SIG-M5 treated with dmso at 0.1 percent for 504 hours (cell line): ENCODE measurements around the gene CENPX.

Experiments used
- DNase-seq: peaks from one replicate; lab custom pipeline; 2025; ENCODE audit not compliant: unreplicated experiment; lab: John Stamatoyannopoulos, UW

CENPX gene

DNA sequence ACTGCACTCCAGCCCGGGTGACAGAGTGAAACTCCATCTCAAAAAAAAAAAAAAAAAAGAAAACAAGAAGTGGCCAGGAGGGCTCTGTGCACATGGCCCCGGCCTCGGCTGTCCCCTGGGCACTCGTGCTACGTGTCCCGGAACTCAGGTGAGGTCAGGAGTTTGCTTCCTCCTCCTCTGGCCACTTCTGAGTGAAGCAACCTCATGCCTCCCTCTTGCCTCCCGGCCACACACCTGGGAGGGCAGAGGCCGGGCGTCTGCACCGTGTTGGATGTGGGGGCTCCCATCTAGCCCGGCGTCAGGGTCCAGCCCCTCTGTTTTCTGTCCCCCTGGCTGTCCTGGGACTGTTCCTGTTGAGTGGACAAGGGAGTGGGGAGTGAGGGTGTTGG, 23.1 kb downstream of the CENPX start:
- no peak for DNase-seq

DNA sequence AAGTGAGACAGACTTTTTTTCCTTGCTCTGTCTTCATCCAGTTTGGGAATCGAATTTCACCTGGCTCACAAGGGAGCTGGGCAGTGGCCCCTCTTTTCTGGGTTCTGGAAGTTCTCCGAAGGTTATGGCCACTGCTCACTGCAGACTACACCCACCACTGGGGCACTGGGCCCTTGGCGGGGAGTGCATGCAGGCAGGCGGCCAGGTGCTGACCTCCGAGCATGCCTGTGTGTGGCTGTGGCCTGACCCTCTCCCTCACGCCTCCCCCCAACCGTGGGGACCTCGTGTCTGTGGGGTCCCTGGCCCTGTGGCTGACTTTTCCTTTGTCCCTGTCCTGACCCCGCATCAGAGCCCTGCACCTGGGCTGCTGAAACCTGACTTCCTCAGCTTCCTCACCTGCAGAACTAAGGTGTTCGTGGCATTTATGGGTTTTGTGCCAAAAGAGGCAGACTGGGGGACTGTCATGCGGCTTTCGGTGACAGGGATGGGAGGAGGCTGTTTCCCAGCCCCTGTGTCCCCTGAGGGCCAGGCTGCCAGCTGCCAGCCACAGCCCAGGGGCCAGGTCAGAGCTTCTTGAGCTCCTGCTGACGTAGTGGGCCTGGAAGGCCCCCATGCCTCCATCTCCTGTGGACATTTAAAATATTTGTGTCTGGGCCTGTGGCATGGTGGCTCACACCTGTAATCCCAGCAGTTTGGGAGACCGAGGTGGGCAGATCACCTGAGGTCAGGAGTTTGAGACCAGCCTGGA, 23.8 kb downstream of the CENPX start:
- no peak for DNase-seq

DNA sequence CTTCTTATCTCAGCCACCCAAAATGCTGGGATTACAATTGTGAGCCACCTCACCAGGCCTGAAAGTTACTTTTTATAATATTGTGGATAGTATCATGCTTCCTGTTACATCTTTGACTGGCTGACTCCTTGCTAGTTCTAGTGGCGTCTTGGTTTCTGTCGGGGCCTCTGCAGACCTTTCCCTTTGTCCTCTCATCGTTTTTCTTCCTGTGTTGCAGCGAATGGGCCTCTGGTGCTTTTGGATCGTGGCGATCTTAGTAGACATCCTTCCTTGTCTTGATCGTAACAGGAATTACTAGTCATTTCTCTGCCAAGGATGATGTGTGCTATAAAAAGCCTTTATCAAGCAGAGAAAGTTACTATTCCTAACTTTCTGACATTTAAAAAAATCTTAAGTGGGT, 24.5 kb downstream of the CENPX start:
- DNase-seq = no peak

DNA sequence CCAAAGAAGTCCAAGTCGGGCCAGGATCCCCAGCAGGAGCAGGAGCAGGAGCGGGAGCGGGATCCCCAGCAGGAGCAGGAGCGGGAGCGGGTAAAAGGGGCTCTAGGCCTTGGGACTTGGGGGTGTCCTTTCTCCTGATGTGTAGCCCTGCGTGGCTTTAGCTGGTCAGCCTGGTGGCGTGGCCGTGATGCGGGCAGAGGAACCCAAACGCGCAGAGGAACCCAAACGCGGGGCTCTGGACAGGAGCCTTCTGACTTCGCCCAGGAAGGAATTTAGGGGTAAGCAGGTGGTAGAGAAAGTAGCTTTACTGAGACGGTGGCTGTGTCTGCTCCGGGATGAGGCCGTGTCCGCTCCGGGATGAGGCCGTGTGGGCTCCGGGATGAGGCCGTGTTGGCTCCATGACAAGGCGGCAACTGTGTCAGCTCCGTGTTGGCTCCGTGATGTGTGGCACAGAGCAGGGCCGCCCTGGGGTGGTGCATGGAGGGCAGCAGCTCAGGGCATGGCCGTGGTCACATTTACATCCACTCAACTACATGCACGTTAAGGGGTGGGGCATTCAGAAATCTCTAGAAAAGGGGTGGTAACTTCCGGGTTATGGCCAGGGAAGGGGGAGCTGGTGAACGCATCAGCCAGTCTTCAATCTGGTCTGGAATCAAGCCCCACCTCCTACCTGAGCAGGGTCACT, 25.8 kb downstream of the CENPX start:
- no peak for DNase-seq

DNA sequence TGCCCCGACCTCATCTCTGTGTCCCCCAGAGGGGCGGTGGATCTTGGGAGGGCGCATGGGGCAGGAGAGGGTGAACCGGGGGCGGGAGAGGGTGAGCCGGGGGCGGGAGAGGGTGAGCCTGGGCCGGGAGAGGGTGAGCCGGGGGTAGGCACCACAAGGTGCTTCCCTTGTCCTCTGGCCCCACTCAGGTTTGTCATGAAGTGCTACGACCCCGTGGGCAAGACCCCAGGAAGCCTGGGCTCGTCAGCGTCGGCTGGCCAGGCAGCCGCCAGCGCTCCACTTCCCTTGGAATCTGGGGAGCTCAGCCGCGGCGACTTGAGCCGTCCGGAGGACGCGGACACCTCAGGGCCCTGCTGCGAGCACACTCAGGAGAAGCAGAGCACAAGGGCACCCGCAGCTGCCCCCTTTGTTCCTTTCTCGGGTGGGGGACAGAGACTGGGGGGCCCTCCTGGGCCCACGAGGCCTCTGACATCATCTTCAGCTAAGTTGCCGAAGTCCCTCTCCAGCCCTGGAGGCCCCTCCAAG, 26.4 kb downstream of the CENPX start:
- no peak for DNase-seq

DNA sequence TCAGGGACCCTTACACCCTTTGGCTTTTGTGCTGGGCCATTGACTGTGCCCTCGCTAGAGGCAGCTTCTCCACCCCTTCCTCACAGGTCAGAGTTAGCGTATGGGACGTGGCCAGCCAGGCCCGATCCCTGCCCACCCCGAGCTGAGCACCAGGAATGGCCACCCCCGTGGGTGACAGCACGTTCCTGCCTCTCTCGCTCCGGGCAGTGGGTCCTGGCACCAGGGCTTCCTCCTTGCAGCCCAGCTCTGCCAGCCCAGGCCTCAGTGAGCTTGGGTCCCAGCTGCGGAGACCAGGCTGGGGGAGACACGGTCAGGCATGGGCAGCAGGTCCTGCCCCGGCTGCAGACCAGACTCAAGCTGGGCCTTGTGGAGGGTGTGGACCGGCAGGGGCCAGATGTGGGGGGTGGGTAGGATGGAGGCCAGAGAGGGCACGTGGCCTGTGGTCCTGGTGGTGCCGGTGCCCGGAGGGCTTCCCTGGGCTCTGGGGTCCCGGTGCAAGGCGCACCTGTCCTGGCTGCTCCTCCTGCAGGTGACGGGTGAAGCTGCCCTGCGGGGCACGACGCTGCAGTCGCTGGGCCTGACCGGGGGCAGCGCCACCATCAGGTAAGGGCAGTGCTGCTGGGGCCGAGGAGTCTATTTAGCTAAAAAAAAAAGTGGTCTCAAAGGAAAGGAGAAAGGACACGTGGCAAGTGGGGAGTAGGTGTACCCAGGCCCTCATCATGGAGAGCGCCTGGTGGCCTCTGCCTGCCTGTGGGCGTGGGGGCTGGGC, 27.0 kb downstream of the CENPX start:
- DNase-seq = no peak

DNA sequence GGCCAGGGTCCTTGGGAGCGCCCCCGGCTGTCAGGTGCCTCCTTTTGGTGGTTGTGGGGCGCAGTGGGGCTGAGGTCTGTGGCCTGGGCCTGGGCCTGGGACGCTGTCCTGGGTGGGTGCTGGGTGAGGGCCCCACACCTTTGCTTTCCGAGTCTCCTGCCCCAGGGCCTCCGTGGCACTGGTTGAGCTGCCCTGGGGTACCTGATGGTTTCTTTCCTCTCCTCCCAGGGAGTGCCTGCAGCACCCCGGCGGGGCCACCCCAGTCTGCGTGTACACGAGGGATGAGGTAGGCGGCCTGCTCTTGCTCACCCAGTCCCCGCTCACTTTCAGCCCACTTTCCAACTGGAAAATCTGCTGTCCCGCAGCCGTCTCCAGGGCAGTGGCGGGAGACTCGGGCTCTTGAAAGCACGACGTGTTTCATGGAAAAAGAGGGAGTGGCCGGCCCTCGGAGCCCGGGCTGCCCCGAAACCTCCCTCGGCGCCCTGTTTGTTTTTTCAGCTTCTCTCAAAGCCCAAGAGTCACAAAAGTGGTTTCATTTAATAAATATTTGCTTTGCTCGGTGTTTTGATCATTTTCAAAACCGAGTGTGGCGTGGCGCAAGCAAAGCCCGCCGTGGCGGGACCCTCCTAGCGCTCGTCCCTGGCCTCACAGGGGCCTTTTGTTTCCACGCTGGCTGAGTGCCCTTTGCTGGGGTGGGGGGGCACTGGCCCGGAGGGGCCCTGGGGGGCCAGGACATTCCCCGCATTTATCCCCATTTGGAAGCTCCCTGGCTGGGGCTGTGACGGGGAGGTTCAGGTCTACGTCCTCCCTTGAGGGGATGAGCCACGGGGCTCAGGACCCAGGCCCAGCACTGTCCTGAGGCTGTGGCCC, 27.9 kb downstream of the CENPX start:
- no peak for DNase-seq

DNA sequence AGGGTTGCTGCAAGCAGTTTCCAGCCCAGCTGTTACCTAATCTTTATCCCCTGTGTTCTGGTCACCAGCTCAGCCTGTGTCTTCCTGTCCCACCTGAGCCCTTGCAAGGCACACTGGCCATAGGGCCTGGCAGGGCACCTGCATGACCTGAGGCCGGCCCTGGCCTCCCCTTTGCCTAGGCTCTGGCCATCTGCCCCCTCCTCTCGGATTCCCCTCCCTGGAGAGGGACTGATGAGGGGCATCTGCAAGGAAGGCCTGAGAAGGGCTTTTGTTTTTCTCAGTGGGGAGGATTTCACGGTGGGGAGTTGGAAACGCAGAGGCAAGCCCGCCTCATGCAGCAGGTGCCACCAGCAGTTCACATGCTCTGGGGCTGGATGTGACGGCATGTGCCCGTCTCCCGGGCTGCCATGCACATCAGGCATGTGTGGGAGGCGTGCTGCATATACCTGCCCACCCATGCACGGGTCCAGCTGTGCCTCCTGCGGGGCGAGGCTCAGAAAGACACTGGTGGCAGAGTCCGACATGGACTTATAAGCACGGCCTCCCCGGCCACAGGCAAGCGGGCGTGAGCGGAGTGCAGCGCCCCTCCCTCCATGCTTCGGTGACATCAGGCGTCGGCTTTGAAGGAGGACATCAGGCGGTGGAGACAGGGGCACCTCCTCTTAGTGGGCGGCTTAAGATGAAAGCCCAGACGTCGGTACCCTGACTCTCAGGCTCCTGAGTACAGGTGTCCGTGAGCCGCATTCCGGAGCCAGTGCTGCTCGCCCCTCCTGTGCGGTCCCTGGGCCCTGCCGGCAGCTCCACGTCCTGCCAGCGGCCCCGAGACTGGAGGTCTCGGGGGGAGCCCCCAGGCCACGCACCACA, 28.7 kb downstream of the CENPX start:
- no peak for DNase-seq

DNA sequence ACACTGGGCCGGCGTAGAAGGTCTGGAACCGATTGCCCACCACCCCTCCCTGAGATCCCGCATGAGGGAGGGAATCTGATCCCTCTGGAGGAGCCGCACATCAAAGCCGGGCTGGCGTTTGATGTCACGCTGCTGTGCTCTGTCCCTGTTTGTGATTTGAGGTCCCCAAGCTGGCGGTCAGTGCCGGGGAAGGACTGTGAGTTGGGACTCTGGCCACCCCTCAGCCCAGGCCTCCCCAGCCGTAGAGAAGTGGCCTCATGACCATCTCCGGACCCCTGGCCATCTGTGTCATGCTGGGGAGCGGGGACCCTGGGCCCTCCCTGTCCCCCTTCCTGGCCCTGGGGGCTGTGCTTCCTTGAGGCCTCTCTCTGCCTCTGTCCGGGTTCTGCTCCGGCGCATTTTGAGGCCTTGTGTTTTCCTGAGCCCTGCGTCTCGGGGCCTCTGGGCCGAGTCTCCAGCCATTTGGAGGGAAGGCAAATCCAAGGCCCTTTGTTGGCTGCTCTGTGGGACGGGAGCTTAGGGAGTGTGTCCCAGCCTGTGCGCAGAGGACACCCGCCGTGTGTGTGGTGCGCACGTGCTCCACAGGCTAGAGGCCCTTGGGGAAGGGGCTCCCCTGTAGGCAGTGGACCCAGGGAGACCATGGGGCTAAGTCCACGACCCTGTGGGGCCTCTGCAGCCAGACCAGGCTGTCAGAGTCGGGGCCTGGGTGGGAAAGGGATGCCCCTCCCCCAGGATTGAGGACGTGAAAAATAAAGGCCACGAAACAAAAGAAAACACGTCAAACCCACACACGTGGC, 30.2 kb downstream of the CENPX start:
- no peak for DNase-seq

DNA sequence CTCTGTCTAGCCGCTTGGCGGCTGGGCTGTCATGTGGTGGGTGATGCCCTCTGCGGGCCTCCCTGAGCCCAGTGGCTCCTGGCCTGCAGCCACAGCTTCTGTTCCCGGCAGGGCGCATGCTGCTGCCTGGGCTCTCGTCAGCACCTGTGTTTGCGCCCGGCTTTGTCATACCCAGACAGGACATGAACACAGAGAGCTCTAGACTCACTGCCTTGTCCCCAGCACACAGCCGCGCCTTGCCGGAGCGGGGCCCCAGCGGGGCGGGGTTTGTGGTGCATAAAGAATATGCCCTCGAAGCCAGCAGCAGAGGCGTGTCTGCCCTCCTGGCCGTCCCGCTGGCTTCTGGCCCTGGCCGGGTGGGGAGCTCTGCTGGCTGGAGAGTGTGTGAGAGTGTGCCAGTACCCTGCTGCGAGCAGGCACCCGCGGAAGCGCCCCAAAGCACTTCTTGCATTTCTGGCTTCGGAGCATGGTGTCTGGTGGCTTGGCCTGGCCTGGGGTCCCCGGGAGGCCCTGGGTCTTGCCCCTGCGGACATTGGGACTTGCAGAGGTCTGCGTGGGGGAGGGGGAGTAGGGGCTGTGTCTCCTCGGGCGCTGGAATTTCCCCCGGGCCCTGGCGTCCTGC, 30.9 kb downstream of the CENPX start:
- no peak for DNase-seq

DNA sequence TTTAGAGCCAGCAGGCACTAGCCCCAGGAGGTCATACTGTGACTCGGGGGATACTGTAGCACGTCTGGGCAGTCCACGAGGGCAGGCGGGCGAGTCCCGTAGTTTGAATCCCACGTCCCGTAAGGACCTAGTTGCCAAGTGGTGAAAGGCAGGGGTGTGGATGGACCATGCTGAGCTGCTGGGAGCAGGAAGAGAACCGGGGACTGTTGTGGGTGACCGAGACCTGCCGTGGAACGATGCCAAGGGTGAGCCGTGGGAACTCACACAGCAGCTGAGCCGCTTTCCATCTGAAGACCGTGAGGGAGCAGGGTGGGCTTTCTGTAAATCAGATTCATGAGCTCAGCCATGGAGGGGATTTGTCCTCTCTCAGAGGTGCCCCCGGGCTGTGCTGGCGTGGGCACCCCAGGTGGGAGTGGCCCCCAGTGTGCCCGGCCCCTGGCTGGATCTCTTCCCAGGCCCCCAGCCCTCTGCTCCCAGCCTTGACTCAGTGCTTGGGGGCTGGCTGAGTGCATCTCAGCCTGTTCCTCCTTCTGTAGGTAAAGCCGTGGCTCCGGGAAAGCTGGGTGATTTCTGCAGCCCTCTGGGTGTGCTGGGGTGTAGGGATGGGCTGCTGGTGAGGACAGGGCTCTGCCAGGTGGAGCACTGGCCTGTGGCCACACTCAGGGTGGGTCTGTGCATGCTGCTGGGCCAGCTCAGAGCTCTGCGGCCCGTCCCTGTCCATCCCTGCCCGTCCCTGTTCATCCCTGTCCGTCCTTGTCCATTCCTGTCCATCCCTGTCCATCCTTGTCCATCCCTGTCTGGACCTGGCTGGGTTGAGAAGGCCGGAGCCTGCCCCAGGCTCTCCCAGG, 31.6 kb downstream of the CENPX start:
- DNase-seq = no peak

DNA sequence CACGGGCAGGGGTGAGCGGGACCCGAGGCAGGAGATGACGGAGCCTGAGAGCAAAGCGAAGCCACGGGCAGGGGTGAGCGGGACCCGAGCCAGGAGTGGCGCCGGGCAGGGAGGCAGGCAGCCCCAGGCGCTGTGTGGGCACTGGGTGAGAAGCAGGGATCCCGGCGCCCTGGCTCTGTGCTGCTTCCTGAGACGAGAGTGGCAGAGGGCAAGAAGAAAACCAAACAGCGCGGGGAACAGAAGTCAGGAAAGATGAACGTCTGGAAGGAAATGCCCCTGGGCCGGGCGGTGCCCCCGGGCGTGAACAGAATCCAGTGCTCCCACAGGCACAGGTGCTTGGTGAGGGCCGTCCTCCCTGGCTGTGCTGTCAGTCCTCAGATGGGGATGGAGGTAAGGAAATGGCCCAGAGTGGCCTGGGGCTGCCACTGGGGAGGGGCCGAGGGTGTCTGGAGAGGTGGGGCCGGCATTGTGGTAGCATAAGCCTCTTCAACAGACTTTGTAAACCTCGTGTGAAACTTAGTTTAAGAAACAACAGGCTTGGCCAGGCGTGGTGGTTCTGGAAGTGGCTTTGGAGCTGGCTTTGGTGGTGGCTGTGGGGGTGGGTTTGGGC, 35.4 kb downstream of the CENPX start:
- DNase-seq = no peak

DNA sequence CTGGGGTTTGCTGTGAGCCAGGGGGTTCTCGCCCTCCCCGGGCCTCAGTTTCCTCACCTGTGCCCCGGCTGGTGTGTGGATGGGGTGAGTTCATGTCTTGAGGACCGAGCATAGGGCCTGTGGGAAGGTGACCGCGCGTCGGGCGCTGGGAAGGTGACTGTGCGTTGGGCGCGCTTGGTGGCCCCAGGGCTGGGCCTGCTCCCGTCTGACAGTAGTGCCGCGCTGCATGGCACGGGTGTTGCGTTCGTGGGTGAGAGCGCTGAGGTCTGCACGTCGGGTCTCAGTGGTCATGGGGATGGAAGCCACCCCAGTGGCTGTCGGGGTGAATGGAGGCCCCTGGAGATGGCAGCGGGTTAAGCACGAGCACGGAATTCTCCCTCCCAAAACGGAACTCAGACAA, 36.1 kb downstream of the CENPX start:
- DNase-seq = no peak

DNA sequence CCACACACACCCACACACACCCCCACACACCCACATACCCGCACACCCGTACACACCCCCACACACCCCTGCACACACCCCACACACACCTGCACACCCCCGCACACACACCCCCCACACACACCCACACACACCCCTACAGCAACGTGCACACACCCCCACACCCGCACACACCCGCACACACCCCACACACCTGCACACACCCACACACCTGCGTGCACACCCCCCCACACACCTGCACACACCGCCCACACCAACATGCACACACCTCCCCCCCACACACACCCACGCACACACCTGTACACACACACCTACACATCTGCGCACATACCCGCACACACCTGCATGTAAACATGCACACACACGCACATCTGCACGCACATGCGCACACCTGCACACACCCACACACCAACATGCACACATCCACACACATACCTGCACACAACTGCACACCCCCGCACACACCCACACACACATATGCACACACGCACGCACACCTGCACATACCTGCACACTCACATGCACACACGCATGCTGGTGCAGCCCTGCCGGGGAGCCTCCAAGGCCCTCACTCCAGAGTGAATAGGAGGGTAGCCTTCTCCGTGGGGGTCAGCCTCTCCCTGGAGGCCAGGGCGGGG, 37.8 kb downstream of the CENPX start:
- DNase-seq = no peak

DNA sequence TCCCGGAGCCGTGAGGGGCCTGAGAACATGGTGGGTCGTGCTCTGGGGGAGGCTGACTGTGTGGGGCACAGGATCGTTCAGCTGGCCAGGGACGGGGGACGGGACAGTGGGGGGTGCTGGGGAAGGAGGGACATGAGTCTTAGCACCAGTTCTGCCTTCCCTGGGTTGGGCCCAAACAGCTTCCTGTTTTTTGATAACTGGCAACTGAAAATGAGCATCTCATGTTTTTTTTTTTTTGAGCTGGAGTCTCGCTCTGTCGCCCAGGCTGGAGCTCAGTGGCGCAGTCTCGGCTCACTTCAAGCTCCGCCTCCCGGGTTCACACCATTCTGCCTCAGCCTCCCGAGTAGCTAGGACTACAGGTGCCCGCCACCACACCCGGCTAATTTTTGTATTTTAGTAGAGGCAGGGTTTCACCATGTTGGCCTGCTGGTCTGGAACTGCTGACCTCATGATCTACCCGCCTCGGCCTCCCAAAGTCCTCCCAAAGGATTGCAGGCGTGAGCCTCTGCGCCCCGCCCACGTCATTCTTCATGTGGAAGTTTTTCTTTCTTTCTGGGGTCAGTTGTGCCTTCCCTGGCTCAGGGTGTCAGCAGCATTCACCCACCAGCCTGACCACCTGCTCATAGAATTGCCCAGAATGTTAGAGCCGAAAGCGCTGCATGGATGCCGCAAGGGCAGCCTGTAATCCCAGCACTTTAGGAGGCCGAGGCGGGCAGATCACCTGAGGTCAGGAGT, 38.9 kb downstream of the CENPX start:
- no peak for DNase-seq

DNA sequence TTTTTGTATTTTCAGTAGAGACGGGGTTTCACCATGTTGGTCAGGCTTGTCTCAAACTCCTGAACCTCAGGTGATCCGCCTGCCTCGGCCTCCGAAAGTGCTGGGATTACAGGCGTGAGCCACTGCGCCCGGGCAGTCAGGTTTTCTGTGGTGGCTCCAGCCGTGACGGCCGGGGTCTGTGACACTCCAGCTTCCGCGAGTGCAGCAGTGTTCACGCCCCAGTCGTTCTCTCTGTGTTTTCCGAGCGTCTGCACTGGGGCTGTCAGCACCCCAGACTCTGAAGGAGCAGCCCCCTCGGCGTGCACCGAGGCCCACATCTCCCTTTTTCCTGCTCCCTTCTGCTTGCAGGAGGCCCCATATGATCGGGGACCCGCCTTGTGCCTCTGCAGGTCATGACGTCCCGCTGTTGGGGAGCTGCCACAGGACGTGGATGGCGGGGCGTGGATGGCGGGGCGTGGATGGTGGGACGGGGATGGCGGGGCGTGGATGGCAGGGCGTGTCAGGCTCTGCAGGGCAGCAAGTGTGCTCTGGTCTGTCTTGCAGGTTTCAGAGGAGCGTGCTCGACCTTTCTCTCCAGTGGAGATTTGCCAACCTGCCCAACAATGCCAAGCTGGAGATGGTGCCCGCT, 39.6 kb downstream of the CENPX start:
- DNase-seq = no peak
